Activated CD8-positive, alpha-beta T cell treated with anti-CD3 and anti-CD28 coated beads for 36 hours (primary cell): ENCODE measurements around the gene REG3A. TPM values are rescaled to one million over a fixed set of nuclear protein-coding genes. Genes with fewer than 3 reads are reported as not detected.

Experiments
- ATAC-seq: fragments of 200-7000 bp; cut with Tn5 transposase; one replicate; pipeline ENCODE4 v1.10.0; 2021; ENCODE audit warnings: mild to moderate bottlenecking, moderate library complexity
- CTCF ChIA-PET: fragments of 350-600 bp; sonication (Branson Sonifier 250); formaldehyde crosslinking; loops from one replicate; lab custom pipeline; 2021; ENCODE audit warnings: antibody characterized with exemption; lab: Charles Lee
- POLR2A ChIA-PET: fragments of 350-600 bp; sonication (Branson Sonifier 250); formaldehyde crosslinking; loops from one replicate; lab custom pipeline; 2021; ENCODE audit warnings: antibody characterized with exemption; lab: Charles Lee
- DNase-seq: peaks from one replicate; pipeline ENCODE4 v3.0.0-alpha.2; 2020
- H3K27ac Mint-ChIP-seq: one replicate; pipeline ENCODE4 v1.8.0; 2021; ENCODE audit warnings: mild to moderate bottlenecking, mixed read lengths
- H3K27me3 Mint-ChIP-seq: one replicate; pipeline ENCODE4 v1.8.0; 2021; ENCODE audit warnings: mixed read lengths
- H3K36me3 Mint-ChIP-seq: one replicate; pipeline ENCODE4 v1.8.0; 2021; ENCODE audit warnings: low read depth, mixed read lengths
- H3K4me1 Mint-ChIP-seq: one replicate; pipeline ENCODE4 v1.8.0; 2021; ENCODE audit warnings: low read depth, mixed read lengths
- H3K4me3 Mint-ChIP-seq: one replicate; pipeline ENCODE4 v1.8.0; 2021; ENCODE audit warnings: mild to moderate bottlenecking, moderate library complexity, mixed read lengths
- H3K9me3 Mint-ChIP-seq: one replicate; pipeline ENCODE4 v1.8.0; 2021; ENCODE audit warnings: mixed read lengths
- CTCF ChIP-seq: fragments of 200-600 bp; IDR thresholded peaks from one replicate; pipeline ENCODE4 v1.8.0; 2022; ENCODE audit warnings: antibody characterized with exemption, mild to moderate bottlenecking
- intact Hi-C: fragments of 100-400 bp; cut with micrococcal nuclease; formaldehyde crosslinking; loops from one replicate; pipeline ENCODE4 v1.10.0; 2022
- total RNA-seq, 2 experiments: library from RNA; stranded (reverse); gene quantifications; one replicate each; pipeline ENCODE4 v1.2.3, GENCODE V29; 2021

REG3A gene
- total RNA-seq, 2 experiments from 2014 or later, result not detected

GRCh38 chr2:79114797-79115494 lies 44.6 kb downstream of the REG3A start:
- intact Hi-C loops, result no loop called here
- CTCF ChIA-PET, result no interaction called here
- POLR2A ChIA-PET, result interaction anchor here (0.6 kb wide), 1 partner anchor 1224 kb away, joined by 3 read pairs; no protein-coding TSS in a partner anchor
- Mint-ChIP-seq H3K9me3 (peaks cover 1% of the 10 kb centered on the region), H3K27ac (no peak overlapping the region), H3K36me3 (no peaks in the 10 kb centered on the region), H3K27me3 (no peaks in the 10 kb centered on the region), H3K4me3 (no peak overlapping the region), H3K4me1 (no peaks in the 10 kb centered on the region)
- TF ChIP-seq CTCF, result no peak
- DNase-seq (no peak), ATAC-seq (no peak)

DNA sequence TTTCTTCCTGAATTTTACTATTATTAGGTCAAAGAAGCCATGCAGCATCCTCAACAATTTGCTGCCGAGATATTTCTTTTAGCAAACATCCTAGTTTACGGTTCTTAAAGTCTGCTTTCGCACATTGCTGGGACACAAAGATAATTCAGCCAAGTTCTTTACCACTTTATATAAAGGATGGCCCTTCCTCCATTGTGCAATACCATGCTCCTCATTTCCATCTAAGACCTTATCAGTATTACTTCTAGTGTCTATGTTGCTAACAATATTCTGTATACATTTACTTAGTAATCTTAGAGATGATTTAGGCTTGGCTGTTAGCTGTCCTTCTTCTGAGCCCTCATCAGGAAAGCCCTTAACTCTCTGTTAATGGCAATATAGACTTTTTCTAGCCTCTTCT lies 47.3 kb downstream of the REG3A start:
- Mint-ChIP-seq H3K36me3 (no peaks in the 10 kb centered on the region), H3K4me3 (no peak overlapping the region), H3K27ac (no peak overlapping the region), H3K27me3 (no peaks in the 10 kb centered on the region), H3K4me1 (no peaks in the 10 kb centered on the region), H3K9me3 (no peaks in the 10 kb centered on the region)
- ChIA-PET CTCF (no interaction called here), POLR2A (no interaction called here)
- DNase-seq (no peak), ATAC-seq (no peak)
- intact Hi-C loops, result no loop called here
- no peak for TF ChIP-seq CTCF

Other genes with a start within 250 kb of the REG3A start
- gene REG3G, start 134.1 kb downstream of the REG3A start, total RNA-seq, result not detected
- not detected for gene REG1B, start 71.8 kb downstream of the REG3A start, total RNA-seq
- gene REG1A, start 39.3 kb downstream of the REG3A start, total RNA-seq, result not detected